Measurements from ENCODE around the gene SLC38A11.
A peak's percentile ranks its signal among the peaks of the same experiment; 100 is the strongest.
"Not testable (repeated sequence)": the region's sequence is repeated elsewhere in the genome, so short reads cannot be mapped to it uniquely, and the experiment has no call there.

The SLC38A11 gene

GRCh38 chr2:164954954-164955701 lies at the start of gene SLC38A11:
Gene SLC38A11 (minus strand): TSS chr2:164955525. CDS start chr2:164955247, 278 bp downstream.
- no peak for DNase-seq

GRCh38 chr2:165003443-165004130 lies 48.3 kb upstream of the SLC38A11 start:
- no peak for DNase-seq

DNA sequence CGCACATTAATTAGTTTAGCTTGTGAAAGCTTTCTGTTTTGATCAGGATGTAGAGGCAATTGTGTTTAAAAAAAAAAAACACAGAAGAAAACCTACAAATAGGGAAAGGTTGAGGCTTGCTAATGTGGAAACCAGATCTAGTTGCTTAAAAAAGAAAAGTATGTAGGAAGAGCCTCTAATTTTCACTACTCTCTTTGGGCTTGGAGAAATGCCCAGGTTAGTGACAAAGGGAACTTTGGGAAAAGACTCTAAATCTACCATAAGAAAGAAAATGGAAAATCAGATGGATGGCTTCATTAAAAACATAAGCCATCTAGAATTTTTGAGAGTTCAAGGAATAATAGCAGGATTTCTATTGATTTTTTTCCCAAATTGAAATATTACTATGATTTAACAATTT lies 47.3 kb upstream of the SLC38A11 start:
- DNase-seq = no peak

- DNase-seq = not testable (repeated sequence)
These were observed 39.5 kb upstream of the SLC38A11 start for GRCh38 chr2:164994664-164995299.

DNA sequence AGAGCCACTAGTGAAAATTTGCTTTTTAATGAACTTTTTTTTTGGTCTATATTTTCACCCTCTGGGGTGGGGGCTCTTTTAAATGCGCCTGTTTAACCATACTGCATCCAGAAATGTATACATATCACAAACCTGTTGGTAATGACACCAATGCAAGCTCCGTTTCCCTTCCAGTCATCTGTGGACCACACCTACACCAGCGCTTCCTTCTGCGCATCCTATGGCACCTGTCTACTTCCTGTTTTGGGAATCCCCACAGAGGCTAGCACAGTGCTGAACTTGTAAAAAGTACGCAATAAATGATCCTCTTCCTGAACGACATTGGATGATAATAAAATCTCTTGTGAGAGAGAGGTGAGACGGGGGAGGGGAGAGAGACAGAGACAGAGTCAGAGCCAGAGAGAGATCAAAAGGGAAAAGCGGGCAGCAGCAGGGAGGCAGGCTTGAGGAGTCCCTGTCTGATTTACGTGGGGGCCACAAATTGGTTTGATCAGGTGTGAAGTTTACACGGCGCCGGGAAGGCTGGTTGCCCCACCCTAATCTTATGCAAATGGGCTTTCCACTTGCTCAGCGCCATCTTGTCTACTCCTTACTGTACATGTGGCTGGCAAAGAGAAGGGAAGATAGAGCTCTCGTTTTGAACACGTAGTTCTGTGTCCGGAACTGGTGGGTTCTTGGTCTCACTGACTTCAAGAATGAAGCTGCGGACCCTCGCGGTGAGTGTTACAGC lies 38.1 kb upstream of the SLC38A11 start:
- no peak for DNase-seq

GRCh38 chr2:164992818-164993217 lies 37.5 kb upstream of the SLC38A11 start:
- peak; percentile 79 for DNase-seq

GRCh38 chr2:164992093-164992454 lies 36.7 kb upstream of the SLC38A11 start:
- not testable (repeated sequence) for DNase-seq

DNA sequence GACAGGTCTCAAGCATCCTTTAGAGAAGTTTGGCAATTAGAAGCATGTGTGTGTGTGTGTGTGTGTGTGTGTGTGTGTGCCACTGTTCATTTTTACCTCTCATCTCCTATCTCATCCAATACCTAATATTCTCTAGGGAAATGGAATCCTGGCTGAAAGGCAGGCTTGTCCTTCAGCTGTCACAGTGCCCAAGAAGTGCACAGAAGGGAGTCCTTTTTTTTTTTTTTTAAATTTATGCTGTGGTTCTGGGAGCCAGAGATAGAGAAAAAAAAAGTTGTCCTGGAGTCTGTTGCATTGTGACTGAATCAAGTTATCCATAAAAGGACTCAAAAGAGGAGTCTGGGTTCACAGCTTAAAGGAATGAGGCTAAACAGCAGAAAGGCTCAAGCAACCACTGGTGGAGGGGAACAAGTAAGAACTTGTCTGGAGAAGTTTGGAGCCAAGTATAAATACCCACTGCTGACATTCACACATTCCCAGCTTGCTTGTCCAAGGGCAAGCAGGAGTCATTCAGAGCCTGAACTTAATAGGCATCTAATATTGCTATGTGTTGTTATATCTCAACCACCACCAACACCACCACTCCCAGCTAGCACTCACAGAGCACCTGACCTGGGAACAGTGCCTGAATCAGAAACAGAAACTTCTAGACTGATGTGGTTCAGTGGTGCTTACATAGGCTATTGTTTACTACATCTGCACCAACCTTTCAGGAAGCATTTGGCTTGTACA lies 36.2 kb upstream of the SLC38A11 start:
- DNase-seq = not testable (repeated sequence)

- DNase-seq = not testable (repeated sequence)
These were observed 35.6 kb upstream of the SLC38A11 start for GRCh38 chr2:164990953-164991352.

- not testable (repeated sequence) for DNase-seq
These were observed 33.5 kb upstream of the SLC38A11 start for GRCh38 chr2:164988805-164989204.

- not testable (repeated sequence) for DNase-seq
These were observed 30.7 kb upstream of the SLC38A11 start for GRCh38 chr2:164986027-164986426.

DNA sequence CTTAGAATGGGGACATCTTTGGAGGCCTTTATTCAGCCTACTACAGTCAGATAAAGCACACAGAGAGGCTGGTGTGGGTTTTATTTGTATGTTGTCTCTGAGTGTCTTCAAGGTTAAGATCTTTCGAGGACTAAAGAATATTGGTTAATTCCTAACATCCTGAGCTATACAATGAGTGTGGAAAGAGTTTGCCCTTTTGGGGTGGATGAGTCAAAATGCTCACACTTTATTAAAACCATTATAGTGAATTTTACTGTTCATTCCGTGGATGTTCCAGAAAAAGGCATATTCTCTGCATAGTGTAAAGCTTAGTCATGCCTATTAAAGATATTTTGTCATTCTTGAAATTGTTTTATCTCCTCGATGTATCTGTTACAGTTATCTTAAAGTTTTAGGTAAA lies 29.1 kb upstream of the SLC38A11 start:
- DNase-seq = no peak

DNA sequence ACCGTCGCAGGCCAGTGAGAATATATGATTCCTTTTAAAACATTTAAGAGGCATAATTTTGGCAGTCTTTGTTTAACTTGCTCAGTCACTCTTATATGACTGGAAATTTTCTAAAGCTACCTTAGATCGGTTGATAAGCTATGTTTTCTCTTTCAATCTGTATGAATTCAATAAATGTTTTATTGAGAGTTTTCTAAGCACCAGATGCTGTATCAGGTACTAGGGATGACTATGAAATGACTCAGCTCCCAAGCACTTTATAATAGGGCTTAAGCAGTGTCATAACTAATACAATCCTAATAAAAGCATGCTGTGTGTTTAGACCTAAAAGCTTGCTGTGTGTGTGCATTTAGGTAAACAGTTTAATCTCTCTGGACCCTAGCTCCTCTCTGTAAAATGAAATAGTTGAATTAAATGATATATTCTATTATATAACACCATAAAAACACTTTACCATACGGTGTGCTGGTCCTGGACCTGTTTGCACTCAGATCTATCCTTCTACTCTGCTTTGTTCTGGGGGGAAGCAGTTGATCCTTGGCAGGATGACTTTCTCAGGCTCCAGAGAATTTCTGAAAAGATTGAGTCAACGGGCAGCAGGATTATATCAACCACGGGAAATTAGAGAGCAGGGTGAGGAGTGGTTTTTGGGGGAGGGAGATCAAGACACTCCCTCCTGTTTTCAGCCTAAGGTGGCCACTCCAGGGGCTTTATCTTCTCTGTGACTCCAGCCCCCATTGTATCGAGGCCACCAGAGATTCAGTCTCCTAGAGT lies 26.1 kb upstream of the SLC38A11 start:
- DNase-seq = no peak

DNA sequence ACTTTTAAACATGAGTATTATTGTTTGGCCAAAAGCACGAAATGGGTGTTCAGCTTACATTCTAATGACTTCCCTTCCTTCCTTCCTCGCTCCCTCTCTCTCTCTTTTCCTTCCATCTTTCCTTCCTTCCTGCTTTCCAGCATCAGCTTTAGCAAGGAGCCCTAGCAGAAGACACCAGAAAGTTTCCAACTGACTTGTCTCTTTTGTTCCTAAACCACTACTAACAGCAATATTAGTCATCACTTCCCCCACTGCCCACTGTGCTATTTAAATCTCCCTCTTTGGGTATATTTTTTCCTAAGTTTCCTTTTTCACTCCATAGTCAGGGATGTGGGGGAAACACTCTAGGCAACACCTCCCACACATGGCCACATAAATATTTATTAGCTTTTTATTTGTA lies 25.4 kb upstream of the SLC38A11 start:
- DNase-seq = peak; percentile 22

DNA sequence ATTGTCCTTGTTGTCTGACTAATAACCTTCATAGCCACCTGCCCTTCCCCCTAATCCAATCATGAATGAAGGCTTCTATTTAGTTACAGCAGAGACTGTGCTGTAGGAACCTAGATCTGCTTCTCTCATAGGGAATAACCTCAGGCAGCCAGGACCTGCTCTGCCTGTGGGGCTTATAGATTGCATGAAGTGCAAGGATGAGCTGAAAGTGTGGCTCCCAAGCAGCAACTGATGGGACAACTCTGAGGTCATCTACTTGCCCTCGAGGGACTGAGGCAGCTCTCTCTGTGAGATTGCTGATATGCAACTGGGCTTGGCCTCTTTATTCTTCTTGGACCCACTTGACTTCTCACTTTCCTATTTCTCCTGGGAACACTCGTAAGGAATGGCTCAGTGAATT lies 23.8 kb upstream of the SLC38A11 start:
- no peak for DNase-seq

DNA sequence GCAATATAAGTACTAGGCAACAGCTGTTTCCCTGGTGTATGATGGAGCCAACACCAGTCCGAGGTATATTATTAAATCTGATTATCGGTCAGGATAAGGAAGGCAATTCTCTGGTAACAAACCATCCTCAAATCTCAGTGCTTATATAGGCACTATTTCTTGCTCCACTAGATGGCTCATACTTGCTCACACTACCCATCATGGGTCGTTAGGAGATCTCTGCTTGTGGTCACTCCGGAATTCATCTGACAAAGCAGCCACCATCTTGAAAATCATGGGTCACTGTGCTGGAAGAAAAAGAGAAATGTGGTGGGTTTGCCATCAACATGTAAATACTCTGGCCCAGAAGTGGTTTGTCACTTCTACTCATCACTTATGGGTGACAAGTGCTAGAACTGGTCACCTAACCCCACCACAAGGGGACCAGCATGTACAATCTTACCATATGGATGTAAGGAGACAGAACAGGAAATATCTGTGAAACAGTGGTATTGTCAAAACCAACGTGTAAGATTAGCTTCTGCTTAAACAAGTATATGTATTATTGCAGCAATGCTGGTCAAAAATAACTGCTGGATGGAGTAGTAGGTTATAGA lies 21.6 kb upstream of the SLC38A11 start:
- not testable (repeated sequence) for DNase-seq

- DNase-seq = no peak
These were observed 21.0 kb upstream of the SLC38A11 start for GRCh38 chr2:164976301-164976700.

GRCh38 chr2:164975891-164976290 lies 20.6 kb upstream of the SLC38A11 start:
- peak; percentile 37 for DNase-seq

- DNase-seq = no peak
These were observed 18.9 kb upstream of the SLC38A11 start for GRCh38 chr2:164974221-164974620.

DNA sequence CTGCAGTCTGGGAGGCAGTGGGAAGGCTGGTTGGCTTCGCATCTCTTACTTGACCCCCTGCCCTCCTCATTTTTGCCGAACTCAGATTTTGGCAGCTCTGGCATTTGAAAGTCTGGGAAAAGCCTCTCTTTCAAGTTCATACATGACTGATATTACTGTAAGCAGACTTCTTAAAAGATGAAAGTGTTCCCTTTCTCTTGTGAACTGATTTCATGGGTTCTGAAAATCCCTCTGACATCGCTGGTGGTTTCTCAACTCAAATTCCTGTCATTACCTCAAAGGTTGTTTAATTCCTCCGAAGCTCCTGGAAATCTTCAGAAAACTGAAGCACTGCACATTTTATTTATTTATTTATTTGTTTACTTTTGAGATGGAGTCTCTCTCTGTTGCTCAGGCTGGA lies 16.9 kb upstream of the SLC38A11 start:
- DNase-seq = no peak
